Measurements from ENCODE around the gene IFNG. TPM values are rescaled to one million over a fixed set of nuclear protein-coding genes. Genes with fewer than 3 reads are reported as not detected.

Gene IFNG
- total and polyA plus RNA-seq, 2 donors from 2014 or later: not detected

DNA sequence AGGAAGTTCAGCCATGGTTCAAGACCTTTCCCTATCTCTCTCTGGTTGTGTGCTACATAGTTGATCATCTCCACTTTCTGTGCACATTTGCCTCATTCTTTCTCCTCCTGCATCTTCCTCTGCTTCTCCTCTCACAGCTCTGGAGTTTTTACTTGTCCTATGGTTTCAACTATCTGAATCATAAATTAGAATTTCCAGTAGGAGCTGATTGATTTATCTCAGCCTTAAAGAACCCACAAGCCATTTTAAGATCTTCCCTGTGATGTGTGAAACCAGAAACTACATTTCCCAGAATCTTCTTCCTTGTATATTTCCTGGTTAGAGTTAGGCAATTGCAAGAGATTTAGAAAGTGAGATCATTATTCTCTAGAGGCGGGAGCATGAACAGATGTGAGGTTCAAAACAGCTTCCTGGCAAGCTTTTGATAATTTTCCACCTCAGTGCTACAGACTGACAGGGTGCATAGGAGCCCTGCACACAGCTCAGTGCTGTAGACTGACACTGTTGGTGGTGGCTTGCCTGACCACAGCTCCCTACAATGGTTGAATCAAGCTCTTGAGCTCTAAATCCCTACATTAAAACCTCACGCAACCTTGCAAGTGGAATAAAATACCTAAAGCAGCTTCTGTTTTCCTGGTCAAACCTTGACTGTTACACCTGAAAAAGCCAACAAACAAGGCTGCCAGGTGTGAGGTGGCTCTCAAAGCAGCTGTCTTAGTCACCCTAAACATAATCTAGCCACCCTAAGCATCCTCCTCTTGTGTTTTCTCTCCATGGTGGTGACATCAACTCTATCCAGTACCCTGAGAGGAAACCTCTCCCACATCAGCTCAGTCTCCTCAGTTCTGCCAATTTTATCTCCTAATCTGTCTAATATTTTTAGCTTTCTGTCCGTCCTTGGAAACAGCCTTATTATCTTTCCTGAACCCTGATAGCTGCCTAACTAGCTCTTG lies 21.5 kb upstream of the IFNG start:
- no peaks in the 10 kb centered on the region for H3K9me3 ChIP-seq (ENCODE audit: control insufficient read depth in 2 of 3, insufficient read depth in 1 of 3, low read length in 3 of 3)
- no peaks in the 10 kb centered on the region for H3K27me3 ChIP-seq (ENCODE audit: control insufficient read depth, insufficient read depth, low read length)
- H3K4me1 ChIP-seq (ENCODE audit: control insufficient read depth in 2 of 3, insufficient read depth in 2 of 3, low read depth in 1 of 3, low read length in 3 of 3): no peaks in the 10 kb centered on the region
- FAIRE-seq (no peak), DNase-seq (peak in 1 of 5 donors; percentile 8)
- H3K36me3 ChIP-seq (ENCODE audit: control insufficient read depth in 2 of 3, insufficient read depth in 3 of 3, low read length in 3 of 3): no peaks in the 10 kb centered on the region
- intact Hi-C loops (cut with DNase I): no loop called here
- no peak overlapping the region for H3K4me3 ChIP-seq (ENCODE audit: low read length in 3 of 3)
- TF ChIP-seq, protein P1, sequence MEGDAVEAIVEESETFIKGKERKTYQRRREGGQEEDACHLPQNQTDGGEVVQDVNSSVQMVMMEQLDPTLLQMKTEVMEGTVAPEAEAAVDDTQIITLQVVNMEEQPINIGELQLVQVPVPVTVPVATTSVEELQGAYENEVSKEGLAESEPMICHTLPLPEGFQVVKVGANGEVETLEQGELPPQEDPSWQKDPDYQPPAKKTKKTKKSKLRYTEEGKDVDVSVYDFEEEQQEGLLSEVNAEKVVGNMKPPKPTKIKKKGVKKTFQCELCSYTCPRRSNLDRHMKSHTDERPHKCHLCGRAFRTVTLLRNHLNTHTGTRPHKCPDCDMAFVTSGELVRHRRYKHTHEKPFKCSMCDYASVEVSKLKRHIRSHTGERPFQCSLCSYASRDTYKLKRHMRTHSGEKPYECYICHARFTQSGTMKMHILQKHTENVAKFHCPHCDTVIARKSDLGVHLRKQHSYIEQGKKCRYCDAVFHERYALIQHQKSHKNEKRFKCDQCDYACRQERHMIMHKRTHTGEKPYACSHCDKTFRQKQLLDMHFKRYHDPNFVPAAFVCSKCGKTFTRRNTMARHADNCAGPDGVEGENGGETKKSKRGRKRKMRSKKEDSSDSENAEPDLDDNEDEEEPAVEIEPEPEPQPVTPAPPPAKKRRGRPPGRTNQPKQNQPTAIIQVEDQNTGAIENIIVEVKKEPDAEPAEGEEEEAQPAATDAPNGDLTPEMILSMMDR (IDR thresholded peaks at IDR 0.05; ENCODE audit: borderline replicate concordance, extremely low read depth, insufficient read depth): no peak
- no peak overlapping the region for H3K27ac ChIP-seq (ENCODE audit: low read depth in 2 of 2, low read length in 2 of 2)
- no peak overlapping the region for H3K9ac ChIP-seq (ENCODE audit: low read length in 3 of 3)

DNA sequence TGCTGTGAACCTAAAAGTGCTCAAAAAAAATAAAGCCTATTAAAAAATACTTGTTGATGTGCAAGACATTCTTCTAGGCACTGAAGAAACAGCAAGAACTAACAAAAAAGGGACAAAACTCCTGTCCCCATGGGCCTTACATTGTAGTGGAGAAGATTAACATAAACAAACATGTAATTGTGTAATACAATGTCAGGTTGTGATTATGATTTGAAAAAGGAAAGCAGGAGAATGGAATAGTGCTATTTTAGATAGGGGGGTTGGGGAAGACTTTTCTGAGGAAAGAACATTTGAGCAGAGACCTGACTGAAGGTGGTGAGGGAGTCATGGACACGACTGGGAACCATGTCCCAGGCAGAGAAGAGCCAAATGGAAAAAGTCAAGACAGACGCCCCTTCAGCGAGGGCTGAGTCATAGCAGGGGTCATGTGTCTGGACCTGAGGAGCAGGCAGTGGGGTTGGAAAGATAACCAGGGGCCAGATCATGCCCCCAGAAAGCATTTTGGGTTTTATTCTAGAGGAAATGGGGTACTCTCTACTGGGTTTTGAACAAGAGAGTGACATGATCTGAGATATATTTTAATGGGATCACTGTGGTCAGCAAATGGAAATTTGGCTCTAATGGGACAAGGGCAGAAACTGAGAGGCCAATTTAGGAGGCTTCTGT lies 19.4 kb upstream of the IFNG start:
- FAIRE-seq: no peak

DNA sequence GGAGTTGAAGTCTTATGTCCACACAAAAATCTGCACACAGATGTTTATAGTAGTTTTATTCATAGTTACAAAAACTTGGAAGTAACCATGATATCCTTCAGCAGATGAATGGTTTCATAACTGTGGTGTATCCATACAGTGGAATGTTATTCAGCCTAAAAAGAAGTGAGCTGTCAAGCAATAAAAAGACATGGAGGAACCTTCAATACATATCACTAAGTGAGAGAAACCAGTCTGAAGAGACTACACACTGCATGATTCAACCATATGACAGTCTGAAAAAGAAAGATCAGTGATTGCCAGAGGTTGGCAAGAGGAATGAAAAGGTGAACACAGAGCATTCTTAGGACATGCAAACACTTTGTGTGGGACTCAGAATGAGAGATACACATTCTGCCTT lies 18.6 kb upstream of the IFNG start:
- H3K9ac ChIP-seq (ENCODE audit: low read length in 3 of 3): no peak overlapping the region
- H3K4me3 ChIP-seq (ENCODE audit: low read length in 3 of 3): no peak overlapping the region
- no peaks in the 10 kb centered on the region for H3K9me3 ChIP-seq (ENCODE audit: control insufficient read depth in 2 of 3, insufficient read depth in 1 of 3, low read length in 3 of 3)
- H3K36me3 ChIP-seq (ENCODE audit: control insufficient read depth in 2 of 3, insufficient read depth in 3 of 3, low read length in 3 of 3): no peaks in the 10 kb centered on the region
- DNase-seq (no peak), FAIRE-seq (no peak)
- intact Hi-C loops (cut with DNase I): no loop called here
- H3K27me3 ChIP-seq (ENCODE audit: control insufficient read depth, insufficient read depth, low read length): no peaks in the 10 kb centered on the region
- no peaks in the 10 kb centered on the region for H3K4me1 ChIP-seq (ENCODE audit: control insufficient read depth in 2 of 3, insufficient read depth in 2 of 3, low read depth in 1 of 3, low read length in 3 of 3)
- TF ChIP-seq, protein P1 (IDR thresholded peaks at IDR 0.05; ENCODE audit: borderline replicate concordance, extremely low read depth, insufficient read depth): no peak
- no peak overlapping the region for H3K27ac ChIP-seq (ENCODE audit: low read depth in 2 of 2, low read length in 2 of 2)

More for the DNA sequence above, 19.4 kb upstream of the IFNG start:
- Histone ChIP-seq H3K36me3 (ENCODE audit: control insufficient read depth in 2 of 3, insufficient read depth in 3 of 3, low read length in 3 of 3) (no peaks in the 10 kb centered on the region), H3K4me1 (ENCODE audit: control insufficient read depth in 2 of 3, insufficient read depth in 2 of 3, low read depth in 1 of 3, low read length in 3 of 3) (no peaks in the 10 kb centered on the region), H3K9ac (ENCODE audit: low read length in 3 of 3) (no peak overlapping the region), H3K9me3 (ENCODE audit: control insufficient read depth in 2 of 3, insufficient read depth in 1 of 3, low read length in 3 of 3) (no peaks in the 10 kb centered on the region), H3K27ac (ENCODE audit: low read depth in 2 of 2, low read length in 2 of 2) (no peak overlapping the region), H3K4me3 (ENCODE audit: low read length in 3 of 3) (no peak overlapping the region), H3K27me3 (ENCODE audit: control insufficient read depth, insufficient read depth, low read length) (no peaks in the 10 kb centered on the region)
- intact Hi-C loops (cut with DNase I): no loop called here
- no peak for DNase-seq
- TF ChIP-seq, protein P1 (IDR thresholded peaks at IDR 0.05; ENCODE audit: borderline replicate concordance, extremely low read depth, insufficient read depth): no peak
